Activated effector memory CD4-positive, alpha-beta T cell treated with anti-CD3 and anti-CD28 coated beads, Interleukin-2, amount 50 U/mL, for 16 hours (primary cell): Measurements from ENCODE around the gene EXD2.
"Not testable (repeated sequence)": the region's sequence is repeated elsewhere in the genome, so short reads cannot be mapped to it uniquely, and the experiment has no call there.

ENCODE experiments used
- DNase-seq: peaks from one replicate; pipeline ENCODE4 v3.0.0-alpha.2; 2020

EXD2 gene

GRCh38 chr14:69191340-69192111, at the start of gene EXD2:
TSS of gene EXD2 (plus strand) at chr14:69191498. CDS start at chr14:69209471, 17,973 bp downstream.
- DNase-seq = peak; percentile 87

GRCh38 chr14:69141550-69141949, 49.7 kb upstream of the EXD2 start:
- DNase-seq = no peak

- no peak for DNase-seq
Observed at GRCh38 chr14:69142101-69142500, 49.2 kb upstream of the EXD2 start.

GRCh38 chr14:69149461-69150244, 41.6 kb upstream of the EXD2 start:
- DNase-seq = no peak

- peak; percentile 93 for DNase-seq
Observed at GRCh38 chr14:69151458-69152180, 39.7 kb upstream of the EXD2 start.

GRCh38 chr14:69152181-69152901, 39.0 kb upstream of the EXD2 start:
- no peak for DNase-seq

GRCh38 chr14:69152902-69153151, 38.5 kb upstream of the EXD2 start, which contains the start of gene DCAF5:
TSS of gene DCAF5 (minus strand) at chr14:69153119. CDS start at chr14:69152978, 141 bp downstream.
- DNase-seq = no peak

- DNase-seq = peak; percentile 97
Observed at GRCh38 chr14:69153152-69153872, 38.0 kb upstream of the EXD2 start.

GRCh38 chr14:69153873-69154270, 37.4 kb upstream of the EXD2 start:
- DNase-seq = no peak

- no peak for DNase-seq
Observed at GRCh38 chr14:69154779-69155178, 36.5 kb upstream of the EXD2 start.

- DNase-seq = no peak
Observed at GRCh38 chr14:69156224-69156623, 35.1 kb upstream of the EXD2 start.

GRCh38 chr14:69161590-69161989, 29.7 kb upstream of the EXD2 start:
- no peak for DNase-seq

- not testable (repeated sequence) for DNase-seq
Observed at GRCh38 chr14:69165787-69166186, 25.5 kb upstream of the EXD2 start.

GRCh38 chr14:69170839-69171238, 20.5 kb upstream of the EXD2 start:
- DNase-seq = no peak

GRCh38 chr14:69171569-69171968, 19.7 kb upstream of the EXD2 start:
- no peak for DNase-seq

GRCh38 chr14:69175130-69175529, 16.2 kb upstream of the EXD2 start:
- no peak for DNase-seq

GRCh38 chr14:69181491-69181890, 9.8 kb upstream of the EXD2 start:
- DNase-seq = no peak

GRCh38 chr14:69182580-69182979, 8.7 kb upstream of the EXD2 start:
- not testable (repeated sequence) for DNase-seq

- no peak for DNase-seq
Observed at GRCh38 chr14:69183735-69184134, 7.6 kb upstream of the EXD2 start.

- no peak for DNase-seq
Observed at GRCh38 chr14:69190191-69190590, 1.1 kb upstream of the EXD2 start.

GRCh38 chr14:69193721-69194120, 2.4 kb downstream of the EXD2 start:
- DNase-seq = no peak

- no peak for DNase-seq
Observed at GRCh38 chr14:69199786-69200185, 8.5 kb downstream of the EXD2 start.
